K562 (cell line): Measurements from ENCODE around the gene MGST3. TPM values are rescaled to one million over a fixed set of nuclear protein-coding genes. Genes with fewer than 3 reads are reported as not detected.

Experiments used
- DACH1 ChIP-seq: fragments of 450-650 bp; IDR thresholded peaks from 2 replicates; pipeline ENCODE4 v1.6.1; 2018; ENCODE audit not compliant: partially characterized antibody
- KLF13 ChIP-seq: fragments of 450-650 bp; IDR thresholded peaks from 2 replicates; pipeline ENCODE4 v1.6.1; 2016; ENCODE audit warnings: missing genetic modification characterization, low read depth, mild to moderate bottlenecking, missing compliant biosample characterization, moderate library complexity, borderline replicate concordance
- MAZ ChIP-seq, 2 experiments: fragments of 450-650 bp in 1 of 2; sonication (generic) in 1 of 2; formaldehyde crosslinking; IDR thresholded peaks in 1 of 2; conservative IDR thresholded peaks in 1 of 2; 2 replicates each; pipeline versions ENCODE4 v1.4.0 to v1.5.0; 2020; ENCODE audit warnings: mild to moderate bottlenecking in 1 of 2, missing genetic modification reagents in 1 of 2
- NCOA2 ChIP-seq, 2 experiments: fragments of 450-650 bp; IDR thresholded peaks; 2 replicates each; pipeline ENCODE4 v1.6.1; 2018; ENCODE audit warnings: mild to moderate bottlenecking in 2 of 2, moderate library complexity in 1 of 2; ENCODE audit not compliant: partially characterized antibody in 2 of 2
- NR4A1 ChIP-seq, 2 experiments: fragments of 250-450 bp in 1 of 2; fragments of 450-650 bp in 1 of 2; sonication (Bioruptor Pico) in 1 of 2; IDR thresholded peaks; 2 replicates each; pipeline versions ENCODE4 v1.4.0 to v1.6.1; 2016 to 2020; ENCODE audit warnings: mild to moderate bottlenecking in 2 of 2, missing compliant biosample characterization in 1 of 2, missing genetic modification characterization in 1 of 2, moderate library complexity in 1 of 2
- RNF2 ChIP-seq: sonication (generic); IDR thresholded peaks from 2 replicates; pipeline ENCODE4 v1.6.1; 2016
- SREBF2 ChIP-seq: sonication (generic); formaldehyde crosslinking; IDR thresholded peaks from 2 replicates; pipeline ENCODE4 v1.4.0; 2020; ENCODE audit warnings: mild to moderate bottlenecking, missing genetic modification reagents
- ZNF253 ChIP-seq: fragments of 250-450 bp; sonication (Bioruptor Pico); conservative IDR thresholded peaks from 2 replicates; pipeline ENCODE4 v1.6.1; 2021; ENCODE audit warnings: mild to moderate bottlenecking
- polyA plus RNA-seq, 8 experiments: library from polyadenylated mRNA; depleted of rRNA in 4 of 8; stranded (reverse) in 5 of 8; unstranded in 3 of 8; fragments of >200 nt; fragmentation: Nextera tagmentation in 2 of 8; fragmentation: Illumina TruSeq in 1 of 8; extraction: Ambion mirVana in 2 of 8; extraction: Trizol in 1 of 8; gene quantifications; 2 replicates each; pipeline versions ENCODE4 v1.2.1 to v1.2.3, GENCODE V29; 2011 to 2014; ENCODE audit warnings: inconsistent platforms in 1 of 8, missing spikeins in 1 of 8
- total RNA-seq, 7 experiments: library from RNA; depleted of rRNA in 6 of 7; stranded (reverse); fragments of >200 nt in 6 of 7; fragmentation: Illumina TruSeq in 2 of 7; extraction: Trizol in 2 of 7; gene quantifications; 2 replicates each; pipeline versions ENCODE4 v1.2.1 to v1.2.3, GENCODE V29; 2011 to 2021; ENCODE audit warnings: low replicate concordance in 1 of 7
- TF ChIP-seq, protein P1 (sequence below): fragments of 200-600 bp; sonication (generic); IDR thresholded peaks from one replicate; pipeline ENCODE4 v1.6.1; 2012; ENCODE audit warnings: mild to moderate bottlenecking, low read depth, low read length, inconsistent platforms
- TF ChIP-seq, protein P2 (sequence below): sonication (generic); formaldehyde crosslinking; IDR thresholded peaks from 2 replicates; pipeline ENCODE4 v1.8.0; 2022; ENCODE audit warnings: missing genetic modification reagents, mild to moderate bottlenecking, moderate library complexity, borderline replicate concordance
- TF ChIP-seq, protein P3 (sequence below): sonication (generic); formaldehyde crosslinking; IDR thresholded peaks from 2 replicates; pipeline ENCODE4 v1.8.0; 2022; ENCODE audit warnings: mild to moderate bottlenecking, missing genetic modification reagents

MGST3 gene
- total and polyA plus RNA-seq, 9 of the 15 experiments (the other 6 are each of a cell fraction or from before 2014, with no cell fraction given) = 70.7 to 287 (median 105) TPM

DNA sequence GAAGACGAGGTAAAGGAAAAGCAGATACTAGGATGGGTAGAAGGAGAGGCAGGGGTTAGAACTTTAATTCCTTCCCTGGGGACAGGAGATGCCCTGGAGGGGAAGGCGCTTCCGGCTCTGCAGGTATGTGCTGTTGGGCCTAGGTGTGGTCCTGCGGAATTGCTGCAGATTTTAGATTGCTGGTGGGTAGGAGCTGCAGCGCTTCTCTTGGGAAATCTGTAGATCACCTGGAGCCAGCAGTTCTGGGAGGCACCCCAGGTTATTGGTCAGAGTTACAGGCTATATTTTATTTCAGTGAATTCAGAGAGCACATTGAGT is 1.1 kb downstream of the MGST3 start (continued):
- TF ChIP-seq, protein P1, sequence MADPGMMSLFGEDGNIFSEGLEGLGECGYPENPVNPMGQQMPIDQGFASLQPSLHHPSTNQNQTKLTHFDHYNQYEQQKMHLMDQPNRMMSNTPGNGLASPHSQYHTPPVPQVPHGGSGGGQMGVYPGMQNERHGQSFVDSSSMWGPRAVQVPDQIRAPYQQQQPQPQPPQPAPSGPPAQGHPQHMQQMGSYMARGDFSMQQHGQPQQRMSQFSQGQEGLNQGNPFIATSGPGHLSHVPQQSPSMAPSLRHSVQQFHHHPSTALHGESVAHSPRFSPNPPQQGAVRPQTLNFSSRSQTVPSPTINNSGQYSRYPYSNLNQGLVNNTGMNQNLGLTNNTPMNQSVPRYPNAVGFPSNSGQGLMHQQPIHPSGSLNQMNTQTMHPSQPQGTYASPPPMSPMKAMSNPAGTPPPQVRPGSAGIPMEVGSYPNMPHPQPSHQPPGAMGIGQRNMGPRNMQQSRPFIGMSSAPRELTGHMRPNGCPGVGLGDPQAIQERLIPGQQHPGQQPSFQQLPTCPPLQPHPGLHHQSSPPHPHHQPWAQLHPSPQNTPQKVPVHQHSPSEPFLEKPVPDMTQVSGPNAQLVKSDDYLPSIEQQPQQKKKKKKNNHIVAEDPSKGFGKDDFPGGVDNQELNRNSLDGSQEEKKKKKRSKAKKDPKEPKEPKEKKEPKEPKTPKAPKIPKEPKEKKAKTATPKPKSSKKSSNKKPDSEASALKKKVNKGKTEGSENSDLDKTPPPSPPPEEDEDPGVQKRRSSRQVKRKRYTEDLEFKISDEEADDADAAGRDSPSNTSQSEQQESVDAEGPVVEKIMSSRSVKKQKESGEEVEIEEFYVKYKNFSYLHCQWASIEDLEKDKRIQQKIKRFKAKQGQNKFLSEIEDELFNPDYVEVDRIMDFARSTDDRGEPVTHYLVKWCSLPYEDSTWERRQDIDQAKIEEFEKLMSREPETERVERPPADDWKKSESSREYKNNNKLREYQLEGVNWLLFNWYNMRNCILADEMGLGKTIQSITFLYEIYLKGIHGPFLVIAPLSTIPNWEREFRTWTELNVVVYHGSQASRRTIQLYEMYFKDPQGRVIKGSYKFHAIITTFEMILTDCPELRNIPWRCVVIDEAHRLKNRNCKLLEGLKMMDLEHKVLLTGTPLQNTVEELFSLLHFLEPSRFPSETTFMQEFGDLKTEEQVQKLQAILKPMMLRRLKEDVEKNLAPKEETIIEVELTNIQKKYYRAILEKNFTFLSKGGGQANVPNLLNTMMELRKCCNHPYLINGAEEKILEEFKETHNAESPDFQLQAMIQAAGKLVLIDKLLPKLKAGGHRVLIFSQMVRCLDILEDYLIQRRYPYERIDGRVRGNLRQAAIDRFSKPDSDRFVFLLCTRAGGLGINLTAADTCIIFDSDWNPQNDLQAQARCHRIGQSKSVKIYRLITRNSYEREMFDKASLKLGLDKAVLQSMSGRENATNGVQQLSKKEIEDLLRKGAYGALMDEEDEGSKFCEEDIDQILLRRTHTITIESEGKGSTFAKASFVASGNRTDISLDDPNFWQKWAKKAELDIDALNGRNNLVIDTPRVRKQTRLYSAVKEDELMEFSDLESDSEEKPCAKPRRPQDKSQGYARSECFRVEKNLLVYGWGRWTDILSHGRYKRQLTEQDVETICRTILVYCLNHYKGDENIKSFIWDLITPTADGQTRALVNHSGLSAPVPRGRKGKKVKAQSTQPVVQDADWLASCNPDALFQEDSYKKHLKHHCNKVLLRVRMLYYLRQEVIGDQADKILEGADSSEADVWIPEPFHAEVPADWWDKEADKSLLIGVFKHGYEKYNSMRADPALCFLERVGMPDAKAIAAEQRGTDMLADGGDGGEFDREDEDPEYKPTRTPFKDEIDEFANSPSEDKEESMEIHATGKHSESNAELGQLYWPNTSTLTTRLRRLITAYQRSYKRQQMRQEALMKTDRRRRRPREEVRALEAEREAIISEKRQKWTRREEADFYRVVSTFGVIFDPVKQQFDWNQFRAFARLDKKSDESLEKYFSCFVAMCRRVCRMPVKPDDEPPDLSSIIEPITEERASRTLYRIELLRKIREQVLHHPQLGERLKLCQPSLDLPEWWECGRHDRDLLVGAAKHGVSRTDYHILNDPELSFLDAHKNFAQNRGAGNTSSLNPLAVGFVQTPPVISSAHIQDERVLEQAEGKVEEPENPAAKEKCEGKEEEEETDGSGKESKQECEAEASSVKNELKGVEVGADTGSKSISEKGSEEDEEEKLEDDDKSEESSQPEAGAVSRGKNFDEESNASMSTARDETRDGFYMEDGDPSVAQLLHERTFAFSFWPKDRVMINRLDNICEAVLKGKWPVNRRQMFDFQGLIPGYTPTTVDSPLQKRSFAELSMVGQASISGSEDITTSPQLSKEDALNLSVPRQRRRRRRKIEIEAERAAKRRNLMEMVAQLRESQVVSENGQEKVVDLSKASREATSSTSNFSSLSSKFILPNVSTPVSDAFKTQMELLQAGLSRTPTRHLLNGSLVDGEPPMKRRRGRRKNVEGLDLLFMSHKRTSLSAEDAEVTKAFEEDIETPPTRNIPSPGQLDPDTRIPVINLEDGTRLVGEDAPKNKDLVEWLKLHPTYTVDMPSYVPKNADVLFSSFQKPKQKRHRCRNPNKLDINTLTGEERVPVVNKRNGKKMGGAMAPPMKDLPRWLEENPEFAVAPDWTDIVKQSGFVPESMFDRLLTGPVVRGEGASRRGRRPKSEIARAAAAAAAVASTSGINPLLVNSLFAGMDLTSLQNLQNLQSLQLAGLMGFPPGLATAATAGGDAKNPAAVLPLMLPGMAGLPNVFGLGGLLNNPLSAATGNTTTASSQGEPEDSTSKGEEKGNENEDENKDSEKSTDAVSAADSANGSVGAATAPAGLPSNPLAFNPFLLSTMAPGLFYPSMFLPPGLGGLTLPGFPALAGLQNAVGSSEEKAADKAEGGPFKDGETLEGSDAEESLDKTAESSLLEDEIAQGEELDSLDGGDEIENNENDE = no peak
- TF ChIP-seq, protein P2, sequence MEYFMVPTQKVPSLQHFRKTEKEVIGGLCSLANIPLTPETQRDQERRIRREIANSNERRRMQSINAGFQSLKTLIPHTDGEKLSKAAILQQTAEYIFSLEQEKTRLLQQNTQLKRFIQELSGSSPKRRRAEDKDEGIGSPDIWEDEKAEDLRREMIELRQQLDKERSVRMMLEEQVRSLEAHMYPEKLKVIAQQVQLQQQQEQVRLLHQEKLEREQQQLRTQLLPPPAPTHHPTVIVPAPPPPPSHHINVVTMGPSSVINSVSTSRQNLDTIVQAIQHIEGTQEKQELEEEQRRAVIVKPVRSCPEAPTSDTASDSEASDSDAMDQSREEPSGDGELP (CRISPR knock-in tag) = no peak
- TF ChIP-seq NR4A1 (CRISPR knock-in tag; IDR thresholded peaks at IDR 0.05) (no peak), NR4A1 (tag; IDR thresholded peaks at IDR 0.05) (no peak), MAZ (CRISPR knock-in tag; conservative IDR thresholded peaks at IDR 0.05 in 1 of 2, IDR thresholded peaks at IDR 0.05 in 1 of 2) (no peak), RNF2 (no peak), ZNF253 (CRISPR knock-in tag) (no peak), DACH1 (no peak), KLF13 (tag) (no peak), SREBF2 (CRISPR knock-in tag) (no peak), NCOA2 (IDR thresholded peaks at IDR 0.05; ENCODE audit: partially characterized antibody in 2 of 2) (no peak)
- TF ChIP-seq, protein P3, sequence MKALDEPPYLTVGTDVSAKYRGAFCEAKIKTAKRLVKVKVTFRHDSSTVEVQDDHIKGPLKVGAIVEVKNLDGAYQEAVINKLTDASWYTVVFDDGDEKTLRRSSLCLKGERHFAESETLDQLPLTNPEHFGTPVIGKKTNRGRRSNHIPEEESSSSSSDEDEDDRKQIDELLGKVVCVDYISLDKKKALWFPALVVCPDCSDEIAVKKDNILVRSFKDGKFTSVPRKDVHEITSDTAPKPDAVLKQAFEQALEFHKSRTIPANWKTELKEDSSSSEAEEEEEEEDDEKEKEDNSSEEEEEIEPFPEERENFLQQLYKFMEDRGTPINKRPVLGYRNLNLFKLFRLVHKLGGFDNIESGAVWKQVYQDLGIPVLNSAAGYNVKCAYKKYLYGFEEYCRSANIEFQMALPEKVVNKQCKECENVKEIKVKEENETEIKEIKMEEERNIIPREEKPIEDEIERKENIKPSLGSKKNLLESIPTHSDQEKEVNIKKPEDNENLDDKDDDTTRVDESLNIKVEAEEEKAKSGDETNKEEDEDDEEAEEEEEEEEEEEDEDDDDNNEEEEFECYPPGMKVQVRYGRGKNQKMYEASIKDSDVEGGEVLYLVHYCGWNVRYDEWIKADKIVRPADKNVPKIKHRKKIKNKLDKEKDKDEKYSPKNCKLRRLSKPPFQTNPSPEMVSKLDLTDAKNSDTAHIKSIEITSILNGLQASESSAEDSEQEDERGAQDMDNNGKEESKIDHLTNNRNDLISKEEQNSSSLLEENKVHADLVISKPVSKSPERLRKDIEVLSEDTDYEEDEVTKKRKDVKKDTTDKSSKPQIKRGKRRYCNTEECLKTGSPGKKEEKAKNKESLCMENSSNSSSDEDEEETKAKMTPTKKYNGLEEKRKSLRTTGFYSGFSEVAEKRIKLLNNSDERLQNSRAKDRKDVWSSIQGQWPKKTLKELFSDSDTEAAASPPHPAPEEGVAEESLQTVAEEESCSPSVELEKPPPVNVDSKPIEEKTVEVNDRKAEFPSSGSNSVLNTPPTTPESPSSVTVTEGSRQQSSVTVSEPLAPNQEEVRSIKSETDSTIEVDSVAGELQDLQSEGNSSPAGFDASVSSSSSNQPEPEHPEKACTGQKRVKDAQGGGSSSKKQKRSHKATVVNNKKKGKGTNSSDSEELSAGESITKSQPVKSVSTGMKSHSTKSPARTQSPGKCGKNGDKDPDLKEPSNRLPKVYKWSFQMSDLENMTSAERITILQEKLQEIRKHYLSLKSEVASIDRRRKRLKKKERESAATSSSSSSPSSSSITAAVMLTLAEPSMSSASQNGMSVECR (CRISPR knock-in tag) = no peak
